ES-I3 (cell line): ENCODE data around the gene ABHD2.
"Not testable (repeated sequence)": the region's sequence is repeated elsewhere in the genome, so short reads cannot be mapped to it uniquely, and the experiment has no call there.

Experiments
- H3K36me3 ChIP-seq: 2 replicates; pipeline ENCODE4 v1.6.1; 2013; ENCODE audit warnings: mild to moderate bottlenecking, low read length, control low read depth, moderate library complexity; ENCODE audit not compliant: insufficient read depth
- H3K4me1 ChIP-seq: 2 replicates; pipeline ENCODE4 v1.6.1; 2013; ENCODE audit warnings: mild to moderate bottlenecking, control low read depth, low read length; ENCODE audit not compliant: insufficient read depth
- H3K9ac ChIP-seq: 2 replicates; pipeline ENCODE4 v1.6.1; 2013; ENCODE audit warnings: low read depth, mild to moderate bottlenecking, low read length, moderate library complexity
- H3K9me3 ChIP-seq: 2 replicates; pipeline ENCODE4 v1.6.1; 2013; ENCODE audit warnings: mild to moderate bottlenecking, low read length, moderate library complexity; ENCODE audit not compliant: control insufficient read depth, insufficient read depth

ABHD2 gene

DNA sequence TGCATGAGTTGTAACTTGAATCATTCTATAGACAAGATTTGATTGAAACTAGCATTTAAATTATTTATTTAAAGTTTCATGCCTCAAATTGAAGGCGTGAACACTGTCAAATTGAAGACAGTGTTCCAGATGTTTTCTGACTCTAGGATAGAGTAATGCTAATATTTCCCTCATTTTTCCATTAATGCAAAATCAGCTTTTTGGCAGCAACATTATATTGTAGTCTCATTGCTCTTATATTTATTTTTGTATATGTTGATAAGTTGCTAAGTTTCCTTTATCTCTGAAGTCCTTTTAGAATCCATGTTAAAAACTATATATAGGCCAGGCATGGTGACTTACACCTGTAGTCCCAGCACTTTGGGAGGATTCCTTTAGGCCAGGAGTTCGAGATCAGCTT lies 160.3 kb downstream of the ABHD2 start:
- H3K36me3 ChIP-seq = peaks cover 5% of the 10 kb centered on the region; the same call in 1 of the 2 replicates
- no peak overlapping the region for H3K9ac ChIP-seq
- peaks cover 4% of the 10 kb centered on the region; the same call in 1 of the 2 replicates for H3K4me1 ChIP-seq
- no peaks in the 10 kb centered on the region for H3K9me3 ChIP-seq

DNA sequence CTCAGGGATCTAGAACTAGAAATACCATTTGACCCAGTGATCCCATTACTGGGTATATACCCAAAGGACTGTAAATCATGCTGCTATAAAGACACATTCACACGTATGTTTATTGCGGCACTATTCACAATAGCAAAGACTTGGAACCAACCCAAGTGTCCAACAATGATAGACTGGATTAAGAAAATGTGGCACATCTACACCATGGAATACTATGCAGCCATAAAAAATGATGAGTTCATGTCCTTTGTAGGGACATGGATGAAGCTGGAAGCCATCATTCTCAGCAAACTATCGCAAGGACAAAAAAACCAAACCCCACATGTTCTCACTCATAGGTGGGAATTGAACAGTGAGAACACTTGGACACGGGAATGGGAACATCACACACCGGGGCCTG lies 161.9 kb downstream of the ABHD2 start:
- not testable (repeated sequence) for H3K9ac ChIP-seq, H3K9me3 ChIP-seq, H3K4me1 ChIP-seq
- H3K36me3 ChIP-seq = peaks cover 11% of the 10 kb centered on the region; the same call in 1 of the 2 replicates
